HG03066 (cell line): ENCODE measurements around the gene NRP2.

Source experiments
- ATAC-seq: cut with Tn5 transposase; IDR thresholded peaks from one replicate; pipeline ENCODE4 v1.9.1; 2021; ENCODE audit warnings: low read depth; ENCODE audit not compliant: unreplicated experiment

The NRP2 gene

GRCh38 chr2:205767617-205768016, 85.3 kb downstream of the NRP2 start:
- no peak for ATAC-seq

- ATAC-seq = no peak
Observed at GRCh38 chr2:205768341-205768740, 86.0 kb downstream of the NRP2 start.

- ATAC-seq = no peak
Observed at GRCh38 chr2:205768815-205769494, 86.7 kb downstream of the NRP2 start.

- ATAC-seq = no peak
Observed at GRCh38 chr2:205769495-205769850, 87.2 kb downstream of the NRP2 start.

- ATAC-seq = no peak
Observed at GRCh38 chr2:205769879-205770278, 87.6 kb downstream of the NRP2 start.

GRCh38 chr2:205770577-205770976, 88.3 kb downstream of the NRP2 start:
- no peak for ATAC-seq

GRCh38 chr2:205771031-205771430, 88.7 kb downstream of the NRP2 start:
- no peak for ATAC-seq

GRCh38 chr2:205771666-205772065, 89.4 kb downstream of the NRP2 start:
- no peak for ATAC-seq

- ATAC-seq = no peak
Observed at GRCh38 chr2:205772983-205773382, 90.7 kb downstream of the NRP2 start.

- no peak for ATAC-seq
Observed at GRCh38 chr2:205773989-205774388, 91.7 kb downstream of the NRP2 start.

GRCh38 chr2:205775097-205775877, 93.0 kb downstream of the NRP2 start:
- ATAC-seq = no peak

GRCh38 chr2:205776139-205776538, 93.8 kb downstream of the NRP2 start:
- no peak for ATAC-seq

- ATAC-seq = no peak
Observed at GRCh38 chr2:205776720-205777119, 94.4 kb downstream of the NRP2 start.

GRCh38 chr2:205778356-205778755, 96.1 kb downstream of the NRP2 start:
- no peak for ATAC-seq

GRCh38 chr2:205780645-205781044, 98.3 kb downstream of the NRP2 start:
- ATAC-seq = no peak

- ATAC-seq = no peak
Observed at GRCh38 chr2:205781244-205781931, 99.1 kb downstream of the NRP2 start.

- ATAC-seq = no peak
Observed at GRCh38 chr2:205782941-205783340, 100.6 kb downstream of the NRP2 start.

- ATAC-seq = no peak
Observed at GRCh38 chr2:205783872-205784499, 101.7 kb downstream of the NRP2 start.

- no peak for ATAC-seq
Observed at GRCh38 chr2:205785507-205786260, 103.4 kb downstream of the NRP2 start.

GRCh38 chr2:205786976-205787375, 104.7 kb downstream of the NRP2 start:
- ATAC-seq = no peak
